Measurements from ENCODE around the gene SENP3. TPM values are rescaled to one million over a fixed set of nuclear protein-coding genes. Genes with fewer than 3 reads are reported as not detected.

The SENP3 gene
- total and polyA plus RNA-seq, 4 donors = 4.9 to 29.2 (median 19.7) TPM

GRCh38 chr17:7606280-7606679 is 44.6 kb downstream of the SENP3 start:
- TF ChIP-seq FOXA1 (IDR thresholded peaks at IDR 0.05) (no peak), EGR1 (IDR thresholded peaks at IDR 0.05; ENCODE audit: low read depth in 2 of 2) (no peak), HNF4G (IDR thresholded peaks at IDR 0.05) (no peak), ZBTB33 (IDR thresholded peaks at IDR 0.05) (no peak), RAD21 (IDR thresholded peaks at IDR 0.05) (no peak), FOXA2 (IDR thresholded peaks at IDR 0.05) (no peak), RXRA (IDR thresholded peaks at IDR 0.05) (no peak), NR2F2 (IDR thresholded peaks at IDR 0.05) (no peak), MAX (IDR thresholded peaks at IDR 0.05) (no peak), ATF3 (IDR thresholded peaks at IDR 0.05) (no peak), TAF1 (conservative IDR thresholded peaks at IDR 0.05) (no peak), YY1 (IDR thresholded peaks at IDR 0.05) (no peak), JUND (IDR thresholded peaks at IDR 0.05) (no peak), CTCF (IDR thresholded peaks at IDR 0.05; ENCODE audit: low read depth, low read length, missing input control) (no peak), SP1 (IDR thresholded peaks at IDR 0.05) (no peak), REST (IDR thresholded peaks at IDR 0.05) (no peak), GABPA (IDR thresholded peaks at IDR 0.05 in 1 of 2, conservative IDR thresholded peaks at IDR 0.05 in 1 of 2) (no peak), HNF4A (conservative IDR thresholded peaks at IDR 0.05) (no peak)
- no peak overlapping the region for H3K4me3 ChIP-seq (ENCODE audit: low read depth in 1 of 3, low read length in 3 of 3)
- H3K9me3 ChIP-seq (ENCODE audit: control insufficient read depth in 4 of 4, low read length in 3 of 4) = no peaks in the 10 kb centered on the region
- peaks cover 0 to 14% (median 3%) of the 10 kb centered on the region in 4 donors for H3K4me1 ChIP-seq (ENCODE audit: control insufficient read depth in 4 of 4, insufficient read depth in 4 of 4, low read length in 3 of 4)
- DNase-seq (ENCODE audit: low spot score) = no peak
- H3K36me3 ChIP-seq (ENCODE audit: control insufficient read depth in 4 of 4, insufficient read depth in 3 of 4, low read depth in 1 of 4, low read length in 3 of 4) = peaks cover 8 to 31% (median 20%) of the 10 kb centered on the region in 4 donors
- no peaks in the 10 kb centered on the region for H3K27me3 ChIP-seq (ENCODE audit: control insufficient read depth in 4 of 4, insufficient read depth in 4 of 4, low read length in 3 of 4)
- no peak overlapping the region for H3K27ac ChIP-seq (ENCODE audit: low read depth in 1 of 2, low read length in 2 of 2)
- 99% methylated on average over 4 of the region's 4 CpGs for WGBS
- no peak overlapping the region for H3K9ac ChIP-seq (ENCODE audit: low read depth in 1 of 2, low read length in 2 of 2)

Measured in liver (tissue), 9 donors.